ENCODE results near the gene DYNC2LI1.
A peak's percentile ranks its signal among the peaks of the same experiment; 100 is the strongest.

The DYNC2LI1 gene

GRCh38 chr2:43812947-43813346 is 39.1 kb downstream of the DYNC2LI1 start:
- no peaks in the 10 kb centered on the region for H3K27me3 Mint-ChIP-seq
- H3K4me1 Mint-ChIP-seq, result no peaks in the 10 kb centered on the region
- DNase-seq (ENCODE audit: low spot score in 2 of 2), result no peak
- peaks cover 4% of the 10 kb centered on the region for H3K36me3 Mint-ChIP-seq
- ATAC-seq (ENCODE audit: low read depth), result no peak
- no peak overlapping the region for H3K27ac Mint-ChIP-seq
- H3K4me3 Mint-ChIP-seq, result no peak overlapping the region
- no peaks in the 10 kb centered on the region for H3K9me3 Mint-ChIP-seq

- no peaks in the 10 kb centered on the region for H3K4me1 Mint-ChIP-seq
- H3K4me3 Mint-ChIP-seq, result no peak overlapping the region
- H3K27ac Mint-ChIP-seq, result no peak overlapping the region
- H3K36me3 Mint-ChIP-seq, result peaks cover 4% of the 10 kb centered on the region
- H3K9me3 Mint-ChIP-seq, result no peaks in the 10 kb centered on the region
- DNase-seq (ENCODE audit: low spot score in 2 of 2) (no peak), ATAC-seq (ENCODE audit: low read depth) (no peak)
- no peaks in the 10 kb centered on the region for H3K27me3 Mint-ChIP-seq
These were observed 40.9 kb downstream of the DYNC2LI1 start for GRCh38 chr2:43814711-43815110.

GRCh38 chr2:43818761-43819160 is 44.9 kb downstream of the DYNC2LI1 start:
- ATAC-seq (ENCODE audit: low read depth) (peak; percentile 78), DNase-seq (ENCODE audit: low spot score in 2 of 2) (no peak)
- peaks cover 4% of the 10 kb centered on the region for H3K36me3 Mint-ChIP-seq
- peaks cover 12% of the 10 kb centered on the region for H3K27me3 Mint-ChIP-seq
- H3K27ac Mint-ChIP-seq, result no peak overlapping the region
- no peak overlapping the region for H3K4me3 Mint-ChIP-seq
- H3K4me1 Mint-ChIP-seq, result no peaks in the 10 kb centered on the region
- no peaks in the 10 kb centered on the region for H3K9me3 Mint-ChIP-seq

- Mint-ChIP-seq H3K27ac (no peak overlapping the region), H3K9me3 (no peaks in the 10 kb centered on the region), H3K36me3 (peaks cover 4% of the 10 kb centered on the region), H3K4me3 (no peak overlapping the region), H3K27me3 (peaks cover 13% of the 10 kb centered on the region), H3K4me1 (no peaks in the 10 kb centered on the region)
- ATAC-seq (ENCODE audit: low read depth), result no peak
- no peak for DNase-seq (ENCODE audit: low spot score in 2 of 2)
These were observed 45.8 kb downstream of the DYNC2LI1 start for GRCh38 chr2:43819491-43820163.

GRCh38 chr2:43822839-43823238 is 49.0 kb downstream of the DYNC2LI1 start:
- no peaks in the 10 kb centered on the region for H3K9me3 Mint-ChIP-seq
- ATAC-seq (ENCODE audit: low read depth), result no peak

GRCh38 chr2:43823751-43824150 is 49.9 kb downstream of the DYNC2LI1 start:
- Mint-ChIP-seq H3K9me3 (no peaks in the 10 kb centered on the region), H3K27ac (no peak overlapping the region), H3K4me1 (no peaks in the 10 kb centered on the region), H3K36me3 (no peaks in the 10 kb centered on the region), H3K4me3 (no peak overlapping the region), H3K27me3 (peaks cover 18% of the 10 kb centered on the region)
- no peak for DNase-seq (ENCODE audit: low spot score in 2 of 2)
- no peak for ATAC-seq (ENCODE audit: low read depth)

More at GRCh38 chr2:43822839-43823238, 49.0 kb downstream of the DYNC2LI1 start:
- no peaks in the 10 kb centered on the region for H3K36me3 Mint-ChIP-seq
- H3K27me3 Mint-ChIP-seq, result peaks cover 16% of the 10 kb centered on the region
- H3K4me3 Mint-ChIP-seq, result no peak overlapping the region
- no peaks in the 10 kb centered on the region for H3K4me1 Mint-ChIP-seq
- DNase-seq (ENCODE audit: low spot score in 2 of 2), result no peak
- no peak overlapping the region for H3K27ac Mint-ChIP-seq

- H3K36me3 Mint-ChIP-seq, result no peaks in the 10 kb centered on the region
- DNase-seq (ENCODE audit: low spot score in 2 of 2) (no peak), ATAC-seq (ENCODE audit: low read depth) (no peak)
- H3K27ac Mint-ChIP-seq, result no peak overlapping the region
- H3K9me3 Mint-ChIP-seq, result no peaks in the 10 kb centered on the region
- peaks cover 21% of the 10 kb centered on the region for H3K27me3 Mint-ChIP-seq
- H3K4me1 Mint-ChIP-seq, result no peaks in the 10 kb centered on the region
- no peak overlapping the region for H3K4me3 Mint-ChIP-seq
These were observed 50.7 kb downstream of the DYNC2LI1 start for GRCh38 chr2:43824512-43824911.

GRCh38 chr2:43824951-43825493 is 51.2 kb downstream of the DYNC2LI1 start:
- no peaks in the 10 kb centered on the region for H3K36me3 Mint-ChIP-seq
- DNase-seq (ENCODE audit: low spot score in 2 of 2) (no peak), ATAC-seq (ENCODE audit: low read depth) (no peak)
- H3K4me3 Mint-ChIP-seq, result no peak overlapping the region
- no peaks in the 10 kb centered on the region for H3K9me3 Mint-ChIP-seq
- H3K27me3 Mint-ChIP-seq, result peaks cover 23% of the 10 kb centered on the region
- H3K27ac Mint-ChIP-seq, result no peak overlapping the region
- H3K4me1 Mint-ChIP-seq, result no peaks in the 10 kb centered on the region

GRCh38 chr2:43825841-43826240 is 52.0 kb downstream of the DYNC2LI1 start:
- Mint-ChIP-seq H3K27me3 (peaks cover 26% of the 10 kb centered on the region), H3K36me3 (no peaks in the 10 kb centered on the region)

GRCh38 chr2:43826305-43827250 is 52.7 kb downstream of the DYNC2LI1 start:
- Mint-ChIP-seq H3K27me3 (peaks cover 25% of the 10 kb centered on the region), H3K9me3 (no peaks in the 10 kb centered on the region), H3K36me3 (no peaks in the 10 kb centered on the region), H3K27ac (no peak overlapping the region), H3K4me3 (no peak overlapping the region), H3K4me1 (peaks cover 3% of the 10 kb centered on the region)
- ATAC-seq (ENCODE audit: low read depth) (no peak), DNase-seq (ENCODE audit: low spot score in 2 of 2) (no peak)

More at GRCh38 chr2:43825841-43826240, 52.0 kb downstream of the DYNC2LI1 start:
- ATAC-seq (ENCODE audit: low read depth), result no peak
- Mint-ChIP-seq H3K4me1 (no peaks in the 10 kb centered on the region), H3K27ac (no peak overlapping the region), H3K4me3 (no peak overlapping the region), H3K9me3 (no peaks in the 10 kb centered on the region)
- no peak for DNase-seq (ENCODE audit: low spot score in 2 of 2)

GRCh38 chr2:43831543-43832294 is 57.9 kb downstream of the DYNC2LI1 start:
- peaks cover 15% of the 10 kb centered on the region for H3K27me3 Mint-ChIP-seq
- peaks cover 3% of the 10 kb centered on the region for H3K4me1 Mint-ChIP-seq
- DNase-seq (ENCODE audit: low spot score in 2 of 2) (no peak), ATAC-seq (ENCODE audit: low read depth) (no peak)
- H3K4me3 Mint-ChIP-seq, result no peak overlapping the region
- no peaks in the 10 kb centered on the region for H3K36me3 Mint-ChIP-seq
- no peak overlapping the region for H3K27ac Mint-ChIP-seq
- H3K9me3 Mint-ChIP-seq, result no peaks in the 10 kb centered on the region

- Mint-ChIP-seq H3K27ac (no peak overlapping the region), H3K36me3 (no peaks in the 10 kb centered on the region), H3K4me3 (no peak overlapping the region), H3K9me3 (no peaks in the 10 kb centered on the region), H3K27me3 (peaks cover 15% of the 10 kb centered on the region), H3K4me1 (peaks cover 3% of the 10 kb centered on the region)
- ATAC-seq (ENCODE audit: low read depth) (no peak), DNase-seq (ENCODE audit: low spot score in 2 of 2) (no peak)
These were observed 58.6 kb downstream of the DYNC2LI1 start for GRCh38 chr2:43832457-43832856.

GRCh38 chr2:43837033-43837432 is 63.2 kb downstream of the DYNC2LI1 start:
- DNase-seq (ENCODE audit: low spot score in 2 of 2) (no peak), ATAC-seq (ENCODE audit: low read depth) (no peak)
- H3K4me3 Mint-ChIP-seq, result no peak overlapping the region
- no peaks in the 10 kb centered on the region for H3K4me1 Mint-ChIP-seq
- no peaks in the 10 kb centered on the region for H3K36me3 Mint-ChIP-seq
- H3K27me3 Mint-ChIP-seq, result peaks cover 7% of the 10 kb centered on the region
- no peak overlapping the region for H3K27ac Mint-ChIP-seq
- no peaks in the 10 kb centered on the region for H3K9me3 Mint-ChIP-seq

Data from memory B cell (primary cell).